GOT3 (cell line): ENCODE measurements around the gene LIPA.

Experiments
- DNase-seq: peaks from one replicate; lab custom pipeline; 2025; ENCODE audit warnings: mixed read lengths; lab: John Stamatoyannopoulos, UW

Gene LIPA

GRCh38 chr10:89240519-89240918 lies 11.1 kb downstream of the LIPA start:
- no peak for DNase-seq

GRCh38 chr10:89238956-89239644 lies 12.5 kb downstream of the LIPA start:
- DNase-seq: no peak

- no peak for DNase-seq
Measured at GRCh38 chr10:89237849-89238248, 13.7 kb downstream of the LIPA start.

- no peak for DNase-seq
Measured at GRCh38 chr10:89236226-89236797, 15.3 kb downstream of the LIPA start.

GRCh38 chr10:89235073-89235798 lies 16.3 kb downstream of the LIPA start:
- DNase-seq: no peak

- no peak for DNase-seq
Measured at GRCh38 chr10:89233033-89233432, 18.5 kb downstream of the LIPA start.

GRCh38 chr10:89228962-89229361 lies 22.6 kb downstream of the LIPA start:
- DNase-seq: no peak

- no peak for DNase-seq
Measured at GRCh38 chr10:89228146-89228545, 23.4 kb downstream of the LIPA start.

GRCh38 chr10:89226891-89227290 lies 24.7 kb downstream of the LIPA start:
- DNase-seq: no peak

GRCh38 chr10:89224739-89225443 lies 26.7 kb downstream of the LIPA start:
- DNase-seq: no peak

GRCh38 chr10:89221919-89222318 lies 29.7 kb downstream of the LIPA start:
- DNase-seq: no peak

- no peak for DNase-seq
Measured at GRCh38 chr10:89219513-89220218, 31.9 kb downstream of the LIPA start.

GRCh38 chr10:89217057-89217990 lies 34.3 kb downstream of the LIPA start:
- no peak for DNase-seq

- DNase-seq: no peak
Measured at GRCh38 chr10:89216056-89216455, 35.5 kb downstream of the LIPA start.

GRCh38 chr10:89215511-89215910 lies 36.1 kb downstream of the LIPA start:
- no peak for DNase-seq

- no peak for DNase-seq
Measured at GRCh38 chr10:89214566-89215165, 36.9 kb downstream of the LIPA start.

GRCh38 chr10:89213191-89213808 lies 38.3 kb downstream of the LIPA start:
- no peak for DNase-seq

GRCh38 chr10:89210794-89211425 lies 40.7 kb downstream of the LIPA start:
- no peak for DNase-seq

GRCh38 chr10:89209718-89210117 lies 41.9 kb downstream of the LIPA start:
- no peak for DNase-seq
